NK-92 (cell line): Measurements from ENCODE around the gene C20orf141.
"Not testable (repeated sequence)": the region's sequence is repeated elsewhere in the genome, so short reads cannot be mapped to it uniquely, and the experiment has no call there.

ENCODE experiments used
- DNase-seq: peaks from one replicate; lab custom pipeline; 2025; ENCODE audit not compliant: unreplicated experiment; lab: John Stamatoyannopoulos, UW

The C20orf141 gene

GRCh38 chr20:2799688-2800520, 14.9 kb upstream of the C20orf141 start:
- no peak for DNase-seq

GRCh38 chr20:2800521-2801285, 14.1 kb upstream of the C20orf141 start, which contains the start of gene CPXM1:
CPXM1 (minus strand) TSS chr20:2800627; CDS start chr20:2800572, 55 bp downstream.
- no peak for DNase-seq

GRCh38 chr20:2801286-2801728, 13.5 kb upstream of the C20orf141 start:
- DNase-seq, result no peak

GRCh38 chr20:2804041-2804828, 10.6 kb upstream of the C20orf141 start:
- DNase-seq, result no peak

GRCh38 chr20:2804852-2805688, 9.7 kb upstream of the C20orf141 start:
- no peak for DNase-seq

- DNase-seq, result no peak
Observed at GRCh38 chr20:2805689-2806350, 9.0 kb upstream of the C20orf141 start.

- no peak for DNase-seq
Observed at GRCh38 chr20:2806351-2806701, 8.5 kb upstream of the C20orf141 start.

GRCh38 chr20:2807019-2807418, 7.8 kb upstream of the C20orf141 start:
- DNase-seq, result no peak

- DNase-seq, result not testable (repeated sequence)
Observed at GRCh38 chr20:2807929-2808328, 6.9 kb upstream of the C20orf141 start.

GRCh38 chr20:2809690-2810089, 5.1 kb upstream of the C20orf141 start:
- DNase-seq, result no peak

- DNase-seq, result no peak
Observed at GRCh38 chr20:2812189-2812588, 2.6 kb upstream of the C20orf141 start.

GRCh38 chr20:2814076-2814475, 711 bp upstream of the C20orf141 start:
- DNase-seq, result no peak

GRCh38 chr20:2815242-2815900, 584 bp downstream of the C20orf141 start:
- DNase-seq, result no peak

- DNase-seq, result no peak
Observed at GRCh38 chr20:2816030-2816582, 1.3 kb downstream of the C20orf141 start, which contains the start of gene TMEM239. TMEM239 (plus strand) TSS chr20:2816364; CDS start chr20:2816555, 191 bp downstream.

- DNase-seq, result no peak
Observed at GRCh38 chr20:2816583-2817340, 2.0 kb downstream of the C20orf141 start.

GRCh38 chr20:2817341-2817726, 2.5 kb downstream of the C20orf141 start:
- DNase-seq, result no peak

GRCh38 chr20:2817891-2818595, 3.3 kb downstream of the C20orf141 start:
- DNase-seq, result no peak
